Right ventricle myocardium inferior (tissue), 1 donor: Measurements from ENCODE around the gene MTHFD2L. TPM values are rescaled to one million over a fixed set of nuclear protein-coding genes. Genes with fewer than 3 reads are reported as not detected.
"Not testable (repeated sequence)": the region's sequence is repeated elsewhere in the genome, so short reads cannot be mapped to it uniquely, and the experiment has no call there.

ENCODE experiments used
- ATAC-seq: fragments of 200-7000 bp; cut with Tn5 transposase; one replicate; pipeline ENCODE4 v1.9.1; 2020; ENCODE audit warnings: mild to moderate bottlenecking, moderate library complexity
- DNase-seq: peaks from one replicate; pipeline ENCODE4 v3.0.0; 2021; ENCODE audit errors: missing footprints
- intact Hi-C: fragments of 100-400 bp; cut with DNase I; formaldehyde crosslinking; loops from one replicate; pipeline ENCODE4 v1.11.0; 2022
- total RNA-seq: library from RNA; stranded (reverse); fragmentation: NEBNext Ultra II Directional; extraction: Animal tissue kit (Norgen Biotek cat#: 25700); gene quantifications from one replicate; pipeline ENCODE4 v1.2.1, GENCODE V29; 2021
- donor health status: DM: no; HTN: yes; CAD: no; lungs with severe emphysema.

MTHFD2L gene
- total RNA-seq, 1 donor from 2014 or later = 10.1 TPM

DNA sequence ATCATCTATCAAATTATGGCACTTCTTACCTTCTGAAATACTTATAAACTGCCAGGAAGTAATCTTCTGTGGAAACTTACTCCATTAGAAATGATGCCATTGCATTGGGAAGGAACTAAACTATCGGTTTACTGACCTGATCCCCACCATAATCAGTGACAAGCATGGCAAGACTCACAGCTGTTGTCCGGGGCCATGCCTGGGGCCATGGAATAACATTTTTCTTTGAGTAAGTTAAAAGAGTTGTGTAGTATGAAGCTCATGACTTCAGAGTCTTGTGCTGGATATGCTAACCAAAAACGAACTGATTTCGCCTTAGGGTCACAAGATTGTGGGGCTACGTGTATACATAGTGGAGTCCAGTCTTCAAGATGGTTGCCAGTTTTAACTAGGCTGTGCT lies 15.4 kb downstream of the MTHFD2L start:
- intact Hi-C loops = no loop called here
- no peak for DNase-seq
- ATAC-seq = no peak

DNA sequence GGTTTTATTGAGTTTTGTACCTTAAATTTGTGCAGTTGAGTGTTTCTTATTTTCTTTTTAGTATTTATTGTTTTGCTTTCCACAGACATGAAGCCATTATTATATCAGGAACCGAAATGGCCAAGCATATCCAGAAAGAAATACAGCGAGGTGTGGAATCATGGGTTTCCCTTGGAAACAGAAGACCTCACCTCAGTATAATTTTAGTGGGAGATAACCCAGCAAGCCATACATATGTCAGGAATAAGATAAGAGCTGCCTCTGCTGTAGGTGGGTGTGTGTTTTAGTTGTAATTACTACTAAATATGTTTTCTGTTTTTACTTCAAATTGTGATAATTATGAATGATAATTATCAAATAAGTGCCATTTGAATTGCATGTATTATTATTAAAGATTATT lies 16.5 kb downstream of the MTHFD2L start:
- ATAC-seq (no peak), DNase-seq (no peak)
- intact Hi-C loops = no loop called here

DNA sequence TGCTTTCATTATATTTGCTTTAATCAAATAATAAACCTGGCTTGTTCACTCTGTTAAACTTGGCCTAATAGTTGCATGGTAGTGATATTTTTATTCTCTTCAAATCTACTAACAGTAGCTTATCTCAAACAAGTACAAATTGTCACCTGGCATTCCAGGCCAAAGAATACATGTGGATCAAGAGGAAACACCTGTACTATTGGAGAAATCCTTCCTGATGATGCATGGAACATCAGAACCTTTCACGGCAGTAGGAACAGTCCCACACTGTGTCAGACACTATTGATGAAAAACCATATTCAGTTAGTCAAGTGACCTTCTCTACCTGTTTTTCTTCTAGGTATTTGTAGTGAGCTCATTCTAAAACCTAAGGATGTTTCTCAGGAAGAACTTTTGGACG lies 17.0 kb downstream of the MTHFD2L start:
- DNase-seq = no peak

DNA sequence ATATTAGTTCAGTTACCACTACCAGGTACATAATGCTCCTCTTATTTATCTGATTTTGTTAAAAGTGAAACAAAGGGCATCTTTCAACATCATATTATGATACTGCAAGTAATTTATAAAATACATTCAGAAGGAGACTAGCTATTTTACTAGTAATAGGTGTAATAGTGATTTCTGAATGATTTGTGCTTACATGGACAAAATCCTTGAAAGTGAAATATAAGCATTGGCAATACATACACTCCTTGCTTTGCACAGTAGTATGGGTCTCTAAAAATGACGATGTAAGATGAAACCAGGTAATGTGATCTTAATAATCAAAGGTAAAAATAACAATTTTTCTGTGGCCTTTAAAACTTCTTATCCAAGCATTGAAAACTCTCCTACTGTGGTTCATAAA lies 17.5 kb downstream of the MTHFD2L start:
- ATAC-seq (no peak), DNase-seq (no peak)
- intact Hi-C loops = no loop called here

More for the DNA sequence above, 17.0 kb downstream of the MTHFD2L start:
- no peak for ATAC-seq
- intact Hi-C loops = no loop called here

DNA sequence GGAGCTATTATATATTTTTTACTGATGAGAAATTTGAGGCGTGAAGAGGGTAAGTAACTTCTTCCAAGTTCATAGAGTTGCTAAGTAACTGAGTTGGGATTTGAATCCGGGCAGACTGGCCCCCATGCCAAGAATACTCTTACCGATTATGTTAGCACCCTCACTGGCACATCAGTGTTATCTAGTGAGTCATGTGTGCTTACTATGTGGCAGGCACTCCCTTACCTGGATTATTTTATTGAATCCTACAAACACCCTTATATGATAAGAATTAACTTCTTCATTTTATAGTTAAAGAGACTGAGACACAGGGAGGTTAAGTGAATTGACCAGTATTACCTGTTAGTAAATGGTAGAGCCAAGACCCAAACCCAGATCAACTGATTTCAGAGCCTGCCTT lies 20.9 kb downstream of the MTHFD2L start:
- intact Hi-C loops = no loop called here
- no peak for ATAC-seq
- DNase-seq = no peak

DNA sequence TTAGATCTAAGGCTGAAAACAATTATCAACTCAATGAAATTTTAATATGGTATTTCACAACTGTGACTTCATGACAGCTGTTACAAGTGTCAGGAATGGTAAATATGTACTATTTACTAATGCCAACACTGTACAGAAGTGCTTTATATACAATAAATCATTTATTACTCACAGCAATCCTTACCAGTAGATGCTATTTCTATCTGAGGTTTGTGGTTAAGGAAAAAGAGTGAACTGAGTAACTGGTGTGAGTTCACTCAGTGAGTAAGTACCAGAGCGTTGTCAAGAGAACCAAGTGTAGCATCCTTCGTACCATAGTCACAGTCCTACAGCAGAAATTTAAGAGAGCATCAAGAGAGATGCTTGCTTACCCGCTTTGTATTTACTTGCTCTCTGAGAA lies 23.3 kb downstream of the MTHFD2L start:
- DNase-seq (no peak), ATAC-seq (no peak)
- intact Hi-C loops = no loop called here

DNA sequence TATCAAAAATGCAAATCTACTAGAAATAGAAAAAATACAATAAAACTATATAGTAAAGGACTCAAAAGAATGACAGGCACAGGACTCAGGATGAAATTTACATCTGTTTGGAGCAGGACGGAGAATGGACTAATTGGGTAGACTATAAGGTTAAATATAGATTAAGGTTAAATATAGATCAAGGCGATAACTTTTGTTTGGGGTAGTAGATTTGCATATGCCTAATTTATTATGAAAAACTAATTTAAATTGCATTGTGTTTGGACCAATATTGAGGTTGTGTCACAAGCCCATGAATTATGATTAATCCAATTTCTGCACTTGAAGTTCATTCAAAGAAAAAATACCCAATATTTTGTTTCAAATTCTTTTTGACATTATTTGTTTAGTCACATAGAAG lies 31.0 kb downstream of the MTHFD2L start:
- intact Hi-C loops = loop anchor here (5.0 kb wide), 1 partner anchor 123 kb away; no protein-coding TSS in a partner anchor
- DNase-seq (no peak), ATAC-seq (no peak)

DNA sequence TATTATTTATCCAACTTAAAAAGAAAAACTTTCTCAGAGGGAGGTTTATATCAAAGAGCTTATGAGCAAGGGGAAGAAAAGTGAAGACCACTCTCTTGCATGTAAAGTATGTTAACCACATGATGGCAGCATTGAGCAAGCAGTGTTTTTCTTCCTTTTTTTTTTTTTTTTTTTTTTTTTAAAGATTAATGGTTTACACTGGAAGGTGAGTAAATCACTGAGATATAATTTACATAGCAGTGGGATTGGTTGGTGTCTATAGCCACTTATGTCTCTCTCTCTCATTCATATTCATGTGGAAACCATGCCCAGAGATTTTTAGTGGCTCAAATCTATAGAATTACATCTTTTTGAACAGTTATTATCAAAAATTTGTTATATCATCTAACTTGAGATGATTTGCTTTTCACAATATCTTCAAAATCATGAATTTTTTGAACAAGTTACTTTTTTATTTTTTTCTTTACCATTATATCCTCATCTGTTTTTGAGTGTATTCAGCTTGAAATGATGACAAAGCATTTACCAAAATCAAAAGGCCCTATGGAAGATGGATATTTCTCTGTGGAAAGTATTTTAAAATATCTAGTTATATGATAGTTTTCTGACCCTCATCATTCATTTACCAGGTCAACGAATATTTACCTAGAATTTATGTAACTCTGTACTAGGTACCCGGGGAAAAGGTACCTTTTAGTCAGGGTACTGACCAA lies 31.6 kb downstream of the MTHFD2L start:
- DNase-seq (no peak), ATAC-seq (no peak)
- intact Hi-C loops = loop anchor here (5.0 kb wide), 1 partner anchor 123 kb away; no protein-coding TSS in a partner anchor

DNA sequence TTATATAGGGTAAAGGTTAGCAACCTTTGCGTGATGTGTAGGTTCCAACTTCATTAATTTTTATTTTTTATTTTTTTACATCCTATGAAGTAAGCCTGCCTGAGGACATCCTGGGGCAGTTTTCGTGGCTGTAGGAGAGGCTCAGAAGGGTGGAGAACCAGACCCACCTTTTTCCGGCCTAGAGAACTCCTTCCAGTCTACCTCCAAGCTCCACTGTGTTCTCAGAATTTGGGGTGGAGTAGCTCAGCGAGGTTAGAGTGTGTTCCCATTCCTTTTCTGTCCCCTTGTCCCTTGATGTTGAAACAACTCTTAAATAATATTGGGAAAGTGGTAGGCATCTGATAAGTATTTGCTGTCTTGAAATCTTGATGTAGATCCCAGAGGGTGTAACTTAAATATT lies 32.4 kb downstream of the MTHFD2L start:
- no peak for ATAC-seq

DNA sequence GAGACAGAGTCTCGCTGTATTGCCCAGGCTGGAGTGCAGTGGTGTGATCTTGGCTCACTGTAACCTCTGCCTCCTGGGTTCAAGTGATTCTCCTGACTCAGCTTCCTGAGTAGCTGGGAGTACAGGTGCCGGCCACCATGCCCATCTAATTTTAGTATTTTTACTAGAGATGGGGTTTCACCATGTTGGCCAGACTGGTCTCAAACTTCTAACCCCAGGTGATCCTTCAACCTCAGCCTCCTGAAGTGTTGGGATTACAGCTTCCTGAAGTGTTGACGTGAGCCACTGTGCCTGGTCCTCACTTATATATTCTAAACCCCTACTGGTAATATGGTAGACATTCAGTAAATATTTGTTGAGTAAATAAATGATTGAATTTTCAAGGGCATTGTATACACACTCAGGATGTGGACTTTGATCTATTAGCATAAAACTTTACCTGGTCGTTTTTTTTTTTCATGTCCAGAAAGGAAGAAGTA lies 33.0 kb downstream of the MTHFD2L start:
- intact Hi-C loops = no loop called here
- no peak for ATAC-seq
- DNase-seq = no peak

More for the DNA sequence above, 32.4 kb downstream of the MTHFD2L start:
- no peak for DNase-seq
- intact Hi-C loops = no loop called here

DNA sequence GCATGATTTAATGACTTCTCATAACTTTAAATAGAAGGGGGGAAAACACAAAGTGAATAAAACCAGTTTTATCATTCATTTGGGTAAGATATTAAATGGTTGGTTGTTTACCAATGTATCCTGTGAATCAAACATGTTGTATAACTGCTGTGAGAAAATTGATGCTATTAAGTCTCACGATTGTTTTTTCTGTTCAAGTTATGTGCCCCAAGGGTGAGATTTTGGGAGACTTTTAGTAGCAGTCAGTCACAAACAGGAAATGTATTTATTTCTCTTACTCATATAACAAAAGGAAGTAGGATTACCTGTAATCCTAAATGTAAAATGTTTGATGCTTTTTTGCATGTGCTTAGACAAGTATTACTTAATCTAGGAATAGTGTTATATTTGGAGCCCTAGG lies 39.2 kb downstream of the MTHFD2L start:
- ATAC-seq (no peak), DNase-seq (no peak)
- intact Hi-C loops = no loop called here

DNA sequence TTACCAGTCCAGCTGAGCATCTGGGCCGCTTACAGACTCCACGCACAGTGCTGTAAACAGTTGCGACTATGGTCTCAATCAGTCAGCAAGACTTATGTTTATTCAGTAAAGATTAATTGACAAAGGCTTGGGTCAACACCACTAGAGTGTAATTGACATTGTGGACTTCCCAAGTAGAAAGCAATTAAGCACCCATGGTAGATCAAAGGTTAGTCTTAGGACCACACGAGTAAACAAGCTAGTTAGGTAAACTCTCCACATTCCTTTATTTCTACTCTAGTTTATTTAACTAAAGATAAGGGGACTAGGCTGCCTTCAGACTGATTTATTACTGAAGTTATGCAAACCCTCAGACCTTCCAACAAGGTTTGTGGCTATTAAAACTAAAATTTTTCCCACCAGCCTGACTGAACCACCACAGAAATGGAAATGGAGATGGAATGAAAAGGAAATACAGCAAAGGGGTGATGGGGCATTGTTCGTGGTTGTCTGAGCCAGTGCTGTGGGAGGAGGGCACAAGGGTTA lies 44.2 kb downstream of the MTHFD2L start:
- ATAC-seq = no peak
- intact Hi-C loops = no loop called here

DNA sequence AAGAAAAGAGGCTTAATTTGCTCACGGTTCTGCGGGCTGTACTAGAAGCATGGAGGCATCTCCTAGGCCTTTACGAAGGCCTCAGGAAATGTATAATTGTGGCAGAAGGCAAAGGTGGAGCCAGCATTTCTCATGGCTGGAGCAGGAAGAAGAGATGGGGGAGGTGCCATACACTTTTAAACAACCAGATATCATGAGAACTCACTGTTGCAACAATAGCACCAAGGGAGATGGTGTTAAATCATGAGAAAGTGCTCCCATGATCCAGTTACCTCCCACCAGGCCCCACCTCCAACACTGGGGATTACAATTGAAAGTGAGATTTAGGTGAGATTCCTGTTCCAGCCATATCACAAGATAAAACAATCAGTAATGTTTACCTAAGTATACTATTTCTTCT lies 45.5 kb downstream of the MTHFD2L start:
- ATAC-seq = no peak
- DNase-seq = no peak
- intact Hi-C loops = no loop called here

More for the DNA sequence above, 44.2 kb downstream of the MTHFD2L start:
- no peak for DNase-seq

DNA sequence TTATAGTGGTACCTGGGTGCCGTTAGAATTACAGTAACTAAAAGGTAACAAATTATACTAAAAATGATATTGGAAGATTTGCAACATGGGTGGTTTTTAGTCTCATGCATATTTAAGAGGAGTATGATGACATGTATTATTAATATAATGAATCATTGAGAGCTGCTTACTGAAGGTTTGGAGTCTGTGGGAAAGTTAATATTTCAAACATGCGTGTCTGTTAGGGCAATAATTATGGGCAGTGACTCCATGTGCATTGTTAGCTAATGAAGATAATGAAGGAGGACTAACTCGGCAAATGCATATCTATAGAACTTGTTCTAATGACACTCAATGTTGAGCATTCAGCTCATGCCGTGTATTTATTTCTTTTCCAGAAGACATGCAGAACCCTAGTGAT lies 47.1 kb downstream of the MTHFD2L start:
- ATAC-seq = no peak
- no peak for DNase-seq
- intact Hi-C loops = no loop called here

DNA sequence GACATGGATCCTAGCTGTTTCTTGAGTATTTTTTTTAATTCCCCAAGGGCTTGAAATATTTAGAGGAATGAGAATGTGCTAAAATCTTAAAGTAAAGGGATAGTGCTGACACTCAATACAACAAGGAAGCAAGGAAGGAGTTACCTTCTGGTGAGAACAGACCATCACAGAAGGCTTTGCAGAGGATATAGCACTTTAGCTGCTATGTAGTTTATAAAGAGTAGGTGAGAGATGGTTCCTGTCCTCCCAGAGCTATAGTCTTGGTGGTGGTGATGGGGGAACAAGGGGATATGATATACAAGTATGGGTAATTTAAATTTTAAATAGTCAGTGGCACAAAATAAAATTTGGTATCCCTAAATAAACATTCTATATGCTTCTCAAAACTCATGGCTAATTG lies 47.6 kb downstream of the MTHFD2L start:
- intact Hi-C loops = no loop called here
- ATAC-seq = no peak
- no peak for DNase-seq

DNA sequence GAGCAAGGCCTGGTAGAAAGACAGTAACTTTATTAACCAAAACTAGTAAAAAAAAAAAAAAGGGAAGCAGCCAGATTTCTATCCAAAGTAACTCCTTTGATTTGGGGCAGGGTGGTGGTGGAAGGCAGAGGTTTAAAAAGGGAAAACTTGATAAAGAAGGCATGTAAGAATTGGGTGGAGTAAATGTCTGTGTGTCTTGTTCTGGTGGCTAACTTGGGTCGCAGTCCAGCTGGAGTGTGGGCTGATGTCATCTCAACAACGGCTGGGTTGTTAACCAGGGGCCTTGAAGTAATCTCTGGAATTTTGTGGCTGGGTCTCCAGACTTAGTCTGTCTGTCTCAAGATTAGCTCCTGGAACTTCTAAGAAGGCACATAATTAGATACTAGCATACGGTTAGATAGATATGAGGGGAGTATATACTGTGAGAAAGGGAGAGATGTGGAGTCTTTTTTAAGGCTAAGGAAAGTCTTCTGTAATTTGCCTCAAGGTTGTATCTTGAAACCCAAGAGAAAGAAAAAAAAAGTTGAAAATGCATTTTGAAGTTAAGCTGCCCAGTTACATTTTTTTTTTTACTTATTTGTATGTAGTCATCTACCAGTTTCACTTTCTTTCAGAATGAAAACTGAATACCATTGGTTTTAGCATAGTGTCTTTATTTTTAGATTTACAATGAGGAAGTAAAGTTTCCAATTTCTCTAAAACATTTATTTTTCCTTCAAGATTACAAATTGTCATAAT lies 48.3 kb downstream of the MTHFD2L start:
- ATAC-seq (no peak), DNase-seq (no peak)
- intact Hi-C loops = no loop called here

DNA sequence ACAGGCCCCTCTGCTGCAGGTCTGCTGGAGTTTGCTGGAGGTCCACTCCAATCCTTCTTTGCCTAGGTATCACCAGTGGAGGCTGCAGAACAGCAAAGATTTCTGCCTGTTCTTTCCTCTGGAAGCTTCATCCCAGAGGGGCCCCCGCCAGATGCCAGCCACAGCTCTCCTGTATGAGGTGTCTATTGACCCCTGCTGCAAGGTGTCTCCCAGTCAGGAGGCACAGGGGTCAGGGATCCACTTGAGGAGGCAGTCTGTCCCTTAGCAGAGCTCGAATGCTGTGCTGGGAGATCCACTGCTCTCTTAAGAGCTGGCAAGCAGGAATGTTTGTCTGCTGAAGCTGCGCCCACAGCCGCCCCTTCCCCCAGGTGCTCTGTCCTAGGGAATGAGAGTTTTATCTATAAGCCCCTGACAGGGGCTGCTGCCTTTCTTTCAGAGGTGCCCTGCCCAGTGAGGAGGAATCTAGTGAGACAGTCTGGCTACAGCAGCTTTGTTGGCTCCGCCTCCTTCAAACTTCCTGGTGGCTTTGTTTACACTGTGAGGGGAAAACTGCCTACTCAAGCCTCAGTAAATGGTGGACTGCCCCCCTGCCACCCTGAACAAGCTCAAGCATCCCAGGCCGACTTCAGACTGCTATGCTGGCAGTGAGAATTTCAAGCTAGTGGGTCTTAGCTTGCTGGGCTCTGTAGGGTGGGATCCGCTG lies 56.7 kb downstream of the MTHFD2L start:
- DNase-seq, ATAC-seq, intact Hi-C loops: not testable (repeated sequence)

DNA sequence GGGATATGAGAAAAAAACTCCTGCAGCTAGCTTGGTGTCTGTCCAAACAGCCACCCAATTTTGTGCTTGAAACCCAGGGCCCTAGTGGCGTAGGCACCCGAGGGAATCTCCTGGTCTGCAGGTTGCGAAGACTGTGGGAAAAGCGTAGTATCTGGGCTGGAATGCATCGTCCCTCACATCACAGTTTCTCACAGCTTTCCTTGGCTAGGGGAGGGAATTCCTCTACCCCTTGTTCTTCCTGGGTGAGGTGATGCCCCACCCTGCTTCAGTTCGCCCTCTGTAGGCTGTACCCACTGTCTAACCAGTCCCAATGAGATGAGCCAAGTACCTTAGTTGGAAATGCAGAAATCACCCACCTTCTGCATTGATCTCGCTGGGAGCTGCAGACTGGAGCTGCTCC lies 57.3 kb downstream of the MTHFD2L start:
- intact Hi-C loops, DNase-seq, ATAC-seq: not testable (repeated sequence)

DNA sequence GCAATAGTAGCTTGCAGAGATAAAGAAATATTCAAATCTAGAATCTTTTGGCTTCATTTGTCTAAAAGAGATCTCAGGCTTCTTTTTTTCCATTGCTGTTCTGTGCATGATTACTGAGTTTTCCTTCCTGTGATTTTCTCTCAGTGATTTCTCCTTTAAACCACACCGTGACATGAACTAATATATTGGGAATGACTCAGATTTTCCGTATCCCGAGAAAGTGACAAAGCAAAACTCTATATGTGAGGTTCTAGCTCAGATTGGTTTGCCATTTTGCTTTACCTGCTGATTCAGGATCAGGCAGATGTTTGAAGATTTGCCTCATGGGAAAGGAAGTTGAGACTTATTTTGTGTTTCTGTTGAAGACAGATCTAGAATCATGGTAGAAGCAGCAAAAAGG lies 59.4 kb downstream of the MTHFD2L start:
- DNase-seq = no peak
- no peak for ATAC-seq
- intact Hi-C loops = no loop called here
